DND-41 (cell line): Measurements from ENCODE around the gene UBE3B.

Experiments used
- ATAC-seq: fragments of 200-7000 bp; cut with Tn5 transposase; 3 replicates; pipeline ENCODE4 v1.9.1; 2021; ENCODE audit warnings: low read depth; ENCODE audit not compliant: insufficient read depth
- DNase-seq: peaks from one replicate; pipeline ENCODE4 v3.0.0-alpha.2; 2020
- H2AFZ ChIP-seq: 2 replicates; pipeline ENCODE4 v1.6.0; 2012; ENCODE audit warnings: low read depth, low read length
- H3K27ac ChIP-seq: 2 replicates; pipeline ENCODE4 v1.5.1; 2012; ENCODE audit warnings: low read length, inconsistent platforms
- H3K27me3 ChIP-seq: fragments of 200-600 bp; sonication (generic); 2 replicates; pipeline ENCODE4 v1.6.0; 2012; ENCODE audit warnings: low read length, mild to moderate bottlenecking, inconsistent platforms; ENCODE audit not compliant: insufficient read depth, poor library complexity
- H3K36me3 ChIP-seq: 2 replicates; pipeline ENCODE4 v1.5.1; 2012; ENCODE audit warnings: low read length, inconsistent platforms; ENCODE audit not compliant: insufficient read depth
- H3K4me1 ChIP-seq: 2 replicates; pipeline ENCODE4 v1.5.1; 2012; ENCODE audit warnings: mild to moderate bottlenecking, low read length; ENCODE audit not compliant: insufficient read depth
- H3K4me2 ChIP-seq: 2 replicates; pipeline ENCODE4 v1.6.0; 2012; ENCODE audit warnings: mild to moderate bottlenecking, moderate library complexity, low read length, inconsistent platforms; ENCODE audit not compliant: insufficient read depth
- H3K4me3 ChIP-seq, 2 experiments: fragments of 200-600 bp in 1 of 2; shearing (Covaris generic) in 1 of 2; 2 replicates each; pipeline ENCODE4 v1.5.1; 2012 to 2016; ENCODE audit warnings: inconsistent platforms in 2 of 2, low read length in 2 of 2, mild to moderate bottlenecking in 2 of 2, low read depth in 1 of 2, moderate library complexity in 1 of 2
- H3K79me2 ChIP-seq: 2 replicates; pipeline ENCODE4 v1.6.0; 2012; ENCODE audit warnings: low read length, inconsistent platforms; ENCODE audit not compliant: insufficient read depth
- H3K9ac ChIP-seq: 2 replicates; pipeline ENCODE4 v1.6.0; 2012; ENCODE audit warnings: low read depth, mild to moderate bottlenecking, inconsistent platforms, low read length, moderate library complexity
- H3K9me3 ChIP-seq: 2 replicates; pipeline ENCODE4 v1.5.1; 2012; ENCODE audit warnings: low read length, moderate library complexity, mild to moderate bottlenecking, inconsistent platforms; ENCODE audit not compliant: insufficient read depth, severe bottlenecking
- H4K20me1 ChIP-seq: 2 replicates; pipeline ENCODE4 v1.6.0; 2012; ENCODE audit warnings: low read length; ENCODE audit not compliant: insufficient read depth
- EZH2 ChIP-seq: IDR thresholded peaks from 3 replicates; pipeline ENCODE4 v1.6.1; 2012; ENCODE audit warnings: borderline replicate concordance, low read depth, mild to moderate bottlenecking, moderate library complexity, low read length, inconsistent platforms; ENCODE audit not compliant: severe bottlenecking
- TF ChIP-seq, protein P1 (sequence below): IDR thresholded peaks from 2 replicates; pipeline ENCODE4 v1.5.1; 2012; ENCODE audit warnings: borderline replicate concordance, low read length, moderate library complexity, mild to moderate bottlenecking; ENCODE audit not compliant: poor library complexity, severe bottlenecking; ENCODE audit errors: extremely low read depth

The UBE3B gene

DNA sequence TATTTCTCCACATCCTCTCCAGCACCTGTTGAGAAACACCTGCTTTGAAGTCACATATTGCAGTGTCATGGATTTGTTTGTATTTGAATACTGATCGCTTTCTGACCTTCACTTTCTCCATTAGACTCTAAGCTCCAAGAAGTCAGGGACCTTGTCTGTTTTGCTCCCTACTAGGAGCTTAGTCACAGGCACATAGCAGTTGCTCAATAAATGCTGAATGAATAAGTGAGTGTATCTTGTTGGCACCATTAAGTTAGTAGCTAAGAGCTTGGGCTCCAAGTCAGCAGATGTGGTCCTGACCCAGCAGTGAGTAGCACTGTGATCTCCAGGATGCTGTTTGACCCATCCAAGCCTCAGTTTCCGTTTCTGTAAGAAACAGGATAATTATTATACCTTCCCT, 106.3 kb downstream of the UBE3B start:
- Histone ChIP-seq H3K9me3 (no peaks in the 10 kb centered on the region), H4K20me1 (peaks cover 5% of the 10 kb centered on the region; the same call in 1 of the 2 replicates), H3K4me2 (no peak overlapping the region), H2AFZ (no peak overlapping the region), H3K4me1 (no peaks in the 10 kb centered on the region), H3K9ac (no peak overlapping the region), H3K27me3 (no peaks in the 10 kb centered on the region), H3K27ac (no peak overlapping the region), H3K79me2 (no peaks in the 10 kb centered on the region), H3K36me3 (peaks cover 70% of the 10 kb centered on the region), H3K4me3 (no peak overlapping the region)
- DNase-seq (no peak), ATAC-seq (no peak)
- no peak for TF ChIP-seq EZH2
- TF ChIP-seq, protein P1, sequence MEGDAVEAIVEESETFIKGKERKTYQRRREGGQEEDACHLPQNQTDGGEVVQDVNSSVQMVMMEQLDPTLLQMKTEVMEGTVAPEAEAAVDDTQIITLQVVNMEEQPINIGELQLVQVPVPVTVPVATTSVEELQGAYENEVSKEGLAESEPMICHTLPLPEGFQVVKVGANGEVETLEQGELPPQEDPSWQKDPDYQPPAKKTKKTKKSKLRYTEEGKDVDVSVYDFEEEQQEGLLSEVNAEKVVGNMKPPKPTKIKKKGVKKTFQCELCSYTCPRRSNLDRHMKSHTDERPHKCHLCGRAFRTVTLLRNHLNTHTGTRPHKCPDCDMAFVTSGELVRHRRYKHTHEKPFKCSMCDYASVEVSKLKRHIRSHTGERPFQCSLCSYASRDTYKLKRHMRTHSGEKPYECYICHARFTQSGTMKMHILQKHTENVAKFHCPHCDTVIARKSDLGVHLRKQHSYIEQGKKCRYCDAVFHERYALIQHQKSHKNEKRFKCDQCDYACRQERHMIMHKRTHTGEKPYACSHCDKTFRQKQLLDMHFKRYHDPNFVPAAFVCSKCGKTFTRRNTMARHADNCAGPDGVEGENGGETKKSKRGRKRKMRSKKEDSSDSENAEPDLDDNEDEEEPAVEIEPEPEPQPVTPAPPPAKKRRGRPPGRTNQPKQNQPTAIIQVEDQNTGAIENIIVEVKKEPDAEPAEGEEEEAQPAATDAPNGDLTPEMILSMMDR, result no peak
